HAP-1 (cell line): ENCODE data around the gene GSG1.
A peak's percentile ranks its signal among the peaks of the same experiment; 100 is the strongest.

ENCODE experiments used
- DNase-seq, 2 experiments: peaks; one replicate each; pipeline ENCODE4 v3.0.0-alpha.2; 2016 to 2020; ENCODE audit warnings: low spot score in 2 of 2
- H3K27me3 ChIP-seq: fragments of 250-450 bp; sonication (Bioruptor Pico); 2 replicates; pipeline ENCODE4 v1.5.1; 2020; ENCODE audit warnings: low read depth, mild to moderate bottlenecking, moderate library complexity
- H3K36me3 ChIP-seq: fragments of 250-450 bp; sonication (Bioruptor Pico); replicated peaks from 2 replicates; pipeline ENCODE4 v1.5.1; 2020; ENCODE audit warnings: mild to moderate bottlenecking
- H3K4me1 ChIP-seq: fragments of 250-450 bp; sonication (Bioruptor Pico); 2 replicates; pipeline ENCODE4 v1.5.1; 2020; ENCODE audit warnings: mild to moderate bottlenecking
- H3K4me3 ChIP-seq: fragments of 250-450 bp; sonication (Bioruptor Pico); 2 replicates; pipeline ENCODE4 v1.5.1; 2020; ENCODE audit warnings: mild to moderate bottlenecking, moderate library complexity
- H3K9me3 ChIP-seq: fragments of 250-450 bp; sonication (Bioruptor Pico); 2 replicates; pipeline ENCODE4 v1.5.1; 2020; ENCODE audit warnings: mild to moderate bottlenecking, moderate library complexity
- in situ Hi-C: fragments of 300-500 bp; cut with MboI; formaldehyde crosslinking; loops from 3 replicates; pipeline ENCODE4 v1.14.3; 2020; ENCODE audit warnings: low sequenced_read_pairs, inconsistent platforms, mixed read lengths

Gene GSG1

DNA sequence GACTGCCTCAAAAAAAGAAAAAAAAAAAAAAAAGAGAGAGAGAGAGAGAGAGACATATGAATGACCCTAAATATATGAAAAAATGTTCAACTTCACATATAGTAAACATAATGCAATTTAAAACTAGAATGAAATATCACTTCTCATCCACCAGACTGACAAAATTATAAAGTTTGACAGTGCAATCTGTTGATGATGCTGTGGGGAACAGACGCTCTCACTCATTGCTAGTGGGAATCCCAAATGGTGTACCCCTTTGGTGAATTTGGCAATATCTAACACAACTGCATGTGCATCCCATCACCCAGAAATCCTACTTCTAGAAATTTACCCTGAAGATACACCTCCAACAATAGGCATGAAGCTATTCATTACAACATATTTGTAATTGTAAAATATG, 2.3 kb upstream of the GSG1 start:
- Histone ChIP-seq H3K27me3 (no peaks in the 10 kb centered on the region), H3K36me3 (no peaks in the 10 kb centered on the region), H3K9me3 (no peaks in the 10 kb centered on the region), H3K4me1 (peaks cover 7% of the 10 kb centered on the region), H3K4me3 (no peak overlapping the region)
- no peak for DNase-seq
- in situ Hi-C loops: no loop called here

DNA sequence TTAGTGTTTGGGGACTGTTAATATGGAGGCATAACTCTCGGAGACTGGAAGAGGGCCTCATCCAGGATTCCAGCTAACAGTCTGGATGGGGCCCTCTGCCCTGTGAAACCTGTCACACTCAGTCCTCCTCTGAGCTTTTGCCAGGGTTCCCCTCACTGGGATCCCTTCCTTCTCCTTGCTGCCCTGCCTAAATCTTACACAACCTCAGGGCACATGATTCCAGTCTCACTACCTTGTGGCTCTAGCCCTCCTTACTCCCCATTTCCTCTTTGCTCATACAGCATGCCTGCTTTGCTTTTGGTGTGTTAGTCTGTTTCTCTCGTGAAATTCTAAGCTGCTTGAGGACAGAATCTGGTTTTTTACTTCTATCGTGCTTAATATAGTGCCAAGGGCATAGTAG, 942 bp upstream of the GSG1 start:
- no peaks in the 10 kb centered on the region for H3K36me3 ChIP-seq
- H3K27me3 ChIP-seq: no peaks in the 10 kb centered on the region
- no peak for DNase-seq
- H3K4me1 ChIP-seq: peaks cover 12% of the 10 kb centered on the region
- H3K9me3 ChIP-seq: no peaks in the 10 kb centered on the region
- in situ Hi-C loops: loop anchor here (5.0 kb wide), 1 partner anchor 108 kb away; no protein-coding TSS in a partner anchor
- H3K4me3 ChIP-seq: no peak overlapping the region

DNA sequence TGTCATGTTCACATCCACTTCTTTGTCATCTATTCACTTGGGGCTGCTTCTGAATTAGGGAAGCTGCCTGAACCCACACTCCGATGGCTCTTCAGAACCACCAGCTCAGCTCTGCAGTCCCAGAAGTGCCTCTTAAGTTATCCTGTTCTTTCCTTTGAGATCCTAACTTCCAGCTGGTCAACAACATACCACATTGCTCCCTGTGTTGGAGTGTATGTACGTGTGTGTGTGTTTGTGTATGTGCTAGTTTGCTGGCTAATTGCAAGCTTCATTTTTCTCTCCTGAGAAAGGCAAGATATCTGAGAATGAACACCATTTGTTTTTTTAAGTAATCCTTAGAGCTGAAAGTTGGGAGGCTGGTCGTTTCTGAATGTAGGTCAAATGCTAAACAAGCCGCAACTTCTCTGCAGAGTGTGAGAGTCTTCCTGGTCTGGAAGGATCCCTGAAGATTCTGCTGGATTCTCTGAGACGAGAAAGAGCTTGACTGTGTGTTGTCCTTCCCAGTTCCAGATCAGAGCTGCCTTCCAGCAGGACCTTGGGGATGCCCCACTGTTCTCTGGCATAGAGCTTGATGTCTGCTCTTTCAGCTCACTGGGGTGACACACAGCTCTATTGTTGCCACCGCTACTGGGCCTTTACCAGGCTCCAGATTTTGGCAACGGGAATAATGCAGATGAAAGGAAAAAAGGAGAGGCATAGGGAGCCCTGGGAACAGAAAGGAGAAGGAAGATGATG, 839 bp downstream of the GSG1 start:
- H3K4me3 ChIP-seq: no peak overlapping the region
- no peak for DNase-seq
- H3K9me3 ChIP-seq: no peaks in the 10 kb centered on the region
- no peaks in the 10 kb centered on the region for H3K36me3 ChIP-seq
- no peaks in the 10 kb centered on the region for H3K27me3 ChIP-seq
- in situ Hi-C loops: loop anchor here (5.0 kb wide), 1 partner anchor 110 kb away; no protein-coding TSS in a partner anchor
- H3K4me1 ChIP-seq: peaks cover 25% of the 10 kb centered on the region

DNA sequence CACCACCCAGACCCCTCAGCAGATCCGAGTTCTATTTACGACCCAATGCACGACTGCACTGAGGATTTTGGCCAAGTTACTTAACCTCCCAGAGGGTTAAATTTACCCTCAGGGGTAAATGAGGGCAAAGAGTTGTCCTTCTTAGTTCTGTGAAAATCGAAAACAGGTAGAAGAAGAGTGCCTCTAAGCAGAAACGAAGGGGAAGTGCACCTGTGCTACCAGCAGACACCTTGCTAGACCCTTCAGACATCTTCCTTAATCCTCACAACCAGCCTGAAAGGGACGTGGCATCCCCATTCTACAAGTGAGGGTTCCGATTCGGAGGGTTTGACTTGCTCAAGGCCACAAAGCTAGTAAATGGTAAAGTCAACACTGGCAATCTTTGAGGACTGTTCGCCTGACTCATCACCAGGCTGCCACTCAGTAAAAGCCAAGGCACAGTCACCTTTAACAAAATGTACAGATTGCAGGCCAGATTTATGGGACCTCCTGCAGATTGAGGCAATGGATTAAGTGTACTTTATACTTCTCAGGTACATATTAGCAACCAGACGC, 1.6 kb downstream of the GSG1 start:
- in situ Hi-C loops: loop anchor here (5.0 kb wide), 1 partner anchor 110 kb away; no protein-coding TSS in a partner anchor
- peak overlapping the region; percentile 55 for H3K4me3 ChIP-seq
- H3K27me3 ChIP-seq: no peaks in the 10 kb centered on the region
- peaks cover 25% of the 10 kb centered on the region for H3K4me1 ChIP-seq
- H3K9me3 ChIP-seq: no peaks in the 10 kb centered on the region
- DNase-seq: no peak
- no peaks in the 10 kb centered on the region for H3K36me3 ChIP-seq

DNA sequence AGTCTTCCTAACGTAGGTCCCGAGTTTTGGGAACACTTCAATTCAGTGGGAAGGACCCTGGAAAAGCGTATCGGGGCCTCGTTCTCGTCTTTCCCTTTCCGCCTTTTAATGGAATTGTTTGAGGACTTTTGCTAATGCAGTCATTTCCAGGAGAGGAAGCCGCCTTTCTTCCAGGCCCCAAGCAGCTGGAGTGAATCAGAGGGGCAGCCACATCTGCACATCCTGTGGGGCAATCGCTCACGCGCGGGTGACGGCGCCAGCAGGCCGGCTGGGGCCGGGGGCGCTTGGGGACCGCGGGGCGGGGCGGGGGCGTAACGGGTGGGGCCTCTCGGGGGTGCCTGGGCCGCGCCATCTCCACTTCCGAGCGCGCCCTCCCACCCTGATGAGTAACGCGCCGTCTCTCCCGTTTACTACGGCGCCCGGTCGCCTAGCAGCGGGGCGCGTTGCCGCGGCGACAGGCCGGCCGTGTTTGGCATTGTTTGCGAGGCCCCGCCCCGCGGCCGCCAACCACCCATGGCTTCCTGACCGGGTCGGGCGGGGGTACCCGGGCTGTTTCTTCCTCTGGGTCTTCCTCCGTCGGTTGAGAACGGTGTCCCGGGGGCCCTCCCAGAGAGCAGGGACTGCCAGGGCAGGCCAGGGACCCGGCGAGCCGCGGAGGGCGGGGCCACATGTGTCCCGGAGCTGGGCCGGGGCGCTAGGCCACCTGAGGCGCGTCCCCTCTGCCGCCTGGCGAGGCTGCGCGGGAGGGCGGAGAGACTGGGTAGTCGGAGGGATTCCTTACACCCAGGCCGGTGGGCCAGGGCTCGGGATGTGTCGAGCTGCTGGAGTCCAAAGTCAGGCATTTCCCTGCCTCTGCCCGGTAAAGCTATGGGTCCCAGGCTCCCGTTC, 2.3 kb downstream of the GSG1 start:
- no peaks in the 10 kb centered on the region for H3K36me3 ChIP-seq
- H3K4me1 ChIP-seq: peaks cover 24% of the 10 kb centered on the region
- H3K27me3 ChIP-seq: no peaks in the 10 kb centered on the region
- peak; percentile 73 to 91 for DNase-seq
- in situ Hi-C loops: loop anchor here (5.0 kb wide), 1 partner anchor 111 kb away; no protein-coding TSS in a partner anchor
- H3K9me3 ChIP-seq: no peaks in the 10 kb centered on the region
- peak overlapping the region; percentile 55 for H3K4me3 ChIP-seq

DNA sequence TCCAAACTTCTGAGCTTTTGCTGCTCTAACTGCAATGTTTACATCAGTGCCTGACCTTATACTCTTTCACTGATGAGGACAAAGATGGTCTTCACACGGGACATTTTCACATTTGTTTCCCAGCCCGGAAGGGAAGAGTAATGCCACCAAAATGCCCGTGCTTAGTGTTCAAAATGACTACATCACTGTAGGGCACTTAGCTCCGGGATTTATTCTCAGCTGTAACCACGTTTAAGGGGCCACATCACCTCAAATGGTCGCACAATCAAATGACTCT, 2.9 kb downstream of the GSG1 start:
- in situ Hi-C loops: loop anchor here (5.0 kb wide), 1 partner anchor 112 kb away; no protein-coding TSS in a partner anchor
- no peak for DNase-seq
- peaks cover 24% of the 10 kb centered on the region for H3K4me1 ChIP-seq

DNA sequence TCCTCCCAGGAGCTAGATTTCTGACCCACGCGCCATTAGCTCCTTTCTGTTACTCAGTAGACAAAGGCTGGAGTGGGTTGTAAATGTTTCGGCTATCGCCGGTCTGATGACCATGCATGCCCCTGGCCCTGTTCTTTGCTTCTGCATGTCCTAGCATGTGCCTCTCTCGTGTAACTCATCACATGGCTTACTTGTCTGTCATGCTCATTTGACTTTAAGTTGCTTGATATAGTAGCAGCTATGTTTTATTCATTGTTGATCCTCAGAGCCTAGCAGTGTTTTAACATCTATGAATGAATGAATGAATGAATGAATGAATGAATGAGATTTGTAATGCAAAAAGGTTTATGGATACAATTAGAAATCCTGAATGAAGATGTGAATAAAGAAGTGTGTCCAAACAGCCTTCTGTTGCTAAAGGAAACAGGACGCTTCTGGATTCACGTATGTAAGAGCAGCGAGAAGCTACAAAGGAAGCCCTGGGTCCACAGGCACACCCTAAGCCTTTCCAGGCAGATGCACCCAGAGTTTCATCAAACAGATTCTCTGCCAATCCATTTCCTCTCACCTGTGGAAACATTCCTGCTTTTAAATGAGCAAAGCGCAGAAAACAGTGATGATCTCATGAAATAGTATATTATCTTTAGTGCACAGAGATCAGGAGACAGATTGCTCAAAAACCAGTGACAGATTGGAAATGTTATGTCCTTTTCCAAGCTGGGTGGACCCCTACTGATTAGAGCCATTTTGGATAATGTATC, 3.4 kb downstream of the GSG1 start:
- no peak for DNase-seq
- H3K4me3 ChIP-seq: no peak overlapping the region
- H3K36me3 ChIP-seq: no peaks in the 10 kb centered on the region
- H3K9me3 ChIP-seq: no peaks in the 10 kb centered on the region
- H3K27me3 ChIP-seq: no peaks in the 10 kb centered on the region
- peaks cover 24% of the 10 kb centered on the region for H3K4me1 ChIP-seq
- in situ Hi-C loops: loop anchor here (5.0 kb wide), 1 partner anchor 112 kb away; no protein-coding TSS in a partner anchor

More for the DNA sequence above, 2.9 kb downstream of the GSG1 start:
- no peaks in the 10 kb centered on the region for H3K27me3 ChIP-seq
- H3K9me3 ChIP-seq: no peaks in the 10 kb centered on the region
- H3K4me3 ChIP-seq: peak overlapping the region; percentile 55
- no peaks in the 10 kb centered on the region for H3K36me3 ChIP-seq

DNA sequence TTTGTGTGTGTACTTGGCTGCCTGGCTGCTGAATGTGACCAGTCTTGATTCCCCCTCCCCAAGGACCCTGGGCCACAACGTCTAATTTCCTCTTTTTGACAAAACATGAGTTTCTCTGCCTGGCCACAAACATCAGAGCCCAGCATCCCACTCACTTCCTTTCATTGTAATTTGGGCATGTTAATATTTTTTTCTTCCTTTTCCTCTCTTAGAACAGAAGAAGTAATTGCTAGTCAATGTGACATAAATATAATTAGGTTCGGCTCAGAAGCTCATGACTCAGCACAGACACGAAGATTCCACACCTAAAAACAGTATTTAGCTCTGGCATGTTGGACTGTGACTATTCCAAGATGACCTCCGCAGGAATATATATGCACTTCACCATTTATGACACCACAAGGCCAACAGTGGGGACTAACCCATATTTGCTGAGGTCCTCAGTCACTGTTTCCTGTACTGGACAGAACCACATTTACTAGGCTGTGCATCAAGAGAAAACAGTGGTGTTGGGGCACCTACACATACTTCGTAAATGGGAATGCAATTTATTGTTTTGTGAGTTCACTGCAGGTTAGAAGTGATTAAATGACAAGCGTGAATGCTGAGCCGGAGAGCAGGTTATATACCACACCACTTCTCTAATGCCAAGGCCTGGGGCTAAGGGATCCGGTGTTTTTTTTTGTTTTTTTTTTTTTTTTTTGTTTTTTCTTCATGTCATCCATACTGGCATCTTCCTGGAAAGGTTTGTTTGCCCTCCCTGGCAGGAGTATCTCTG, 4.2 kb downstream of the GSG1 start:
- peaks cover 24% of the 10 kb centered on the region for H3K4me1 ChIP-seq
- in situ Hi-C loops: no loop called here
- no peak for DNase-seq
- no peaks in the 10 kb centered on the region for H3K9me3 ChIP-seq
- no peaks in the 10 kb centered on the region for H3K27me3 ChIP-seq
- no peak overlapping the region for H3K4me3 ChIP-seq
- H3K36me3 ChIP-seq: no peaks in the 10 kb centered on the region

DNA sequence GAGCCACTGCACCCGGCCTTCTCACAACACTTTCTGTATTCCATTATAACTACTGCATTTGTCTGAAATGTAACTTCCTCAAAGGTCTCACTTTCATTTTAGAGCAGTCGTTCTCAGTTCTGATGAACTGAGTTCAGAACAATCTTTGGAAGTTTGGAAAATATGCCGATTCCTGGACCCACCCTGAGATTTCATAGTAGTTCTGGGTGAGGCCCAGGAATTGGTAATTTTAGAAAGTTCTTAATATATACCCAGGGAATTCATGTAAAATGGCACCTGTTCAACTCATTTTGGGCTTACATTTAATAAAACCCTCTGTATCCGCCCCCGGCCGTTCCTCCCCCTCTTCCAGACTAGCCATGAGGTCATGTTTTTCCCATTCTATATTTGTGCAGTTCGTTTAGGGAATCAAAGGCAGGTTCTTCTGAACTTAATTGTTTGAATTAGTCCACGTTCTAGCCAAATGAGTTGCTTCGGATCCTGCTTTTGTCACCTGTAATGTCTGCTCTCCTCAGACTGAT, 5.9 kb downstream of the GSG1 start:
- H3K9me3 ChIP-seq: no peaks in the 10 kb centered on the region
- no peaks in the 10 kb centered on the region for H3K27me3 ChIP-seq
- DNase-seq: no peak
- in situ Hi-C loops: no loop called here
- no peaks in the 10 kb centered on the region for H3K36me3 ChIP-seq
- H3K4me1 ChIP-seq: peaks cover 24% of the 10 kb centered on the region
- H3K4me3 ChIP-seq: no peak overlapping the region

DNA sequence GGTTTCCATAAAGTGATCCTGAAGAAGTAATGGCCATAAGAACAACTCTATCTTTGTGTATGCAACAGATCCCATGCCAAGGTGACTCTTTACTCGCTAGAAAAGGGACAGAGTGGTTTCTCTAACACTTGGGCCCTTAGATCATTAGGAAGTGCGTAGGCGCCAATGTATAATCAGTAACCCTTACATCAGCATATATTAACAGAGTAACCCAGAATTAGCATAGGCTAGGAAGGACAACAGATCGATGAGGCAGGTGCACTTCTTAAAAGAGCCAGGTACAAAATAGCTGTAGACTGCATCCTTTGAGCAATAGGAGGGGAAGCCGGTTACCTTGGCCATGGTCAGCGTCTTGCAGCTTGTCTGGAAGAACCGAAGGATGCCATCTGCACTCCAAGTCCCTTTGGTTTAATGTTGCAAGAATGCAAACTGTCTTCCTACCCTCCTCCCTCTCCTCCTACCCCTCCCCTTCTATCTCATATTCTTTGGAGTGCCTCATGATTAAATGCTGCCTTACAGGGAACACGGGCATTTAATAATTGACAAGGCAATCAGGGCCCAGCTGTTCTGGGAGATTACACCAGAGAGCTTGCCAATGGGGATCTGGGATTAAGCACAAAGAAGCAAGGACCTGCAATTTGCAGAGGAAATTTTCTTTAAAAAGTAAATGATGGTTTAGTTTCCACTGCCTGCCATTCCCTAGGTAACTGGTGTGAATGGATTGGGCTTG, 8.0 kb downstream of the GSG1 start:
- in situ Hi-C loops: no loop called here
- no peak overlapping the region for H3K4me3 ChIP-seq
- DNase-seq: no peak
- peaks cover 15% of the 10 kb centered on the region for H3K4me1 ChIP-seq
- H3K27me3 ChIP-seq: no peaks in the 10 kb centered on the region
- no peaks in the 10 kb centered on the region for H3K36me3 ChIP-seq
- no peaks in the 10 kb centered on the region for H3K9me3 ChIP-seq

DNA sequence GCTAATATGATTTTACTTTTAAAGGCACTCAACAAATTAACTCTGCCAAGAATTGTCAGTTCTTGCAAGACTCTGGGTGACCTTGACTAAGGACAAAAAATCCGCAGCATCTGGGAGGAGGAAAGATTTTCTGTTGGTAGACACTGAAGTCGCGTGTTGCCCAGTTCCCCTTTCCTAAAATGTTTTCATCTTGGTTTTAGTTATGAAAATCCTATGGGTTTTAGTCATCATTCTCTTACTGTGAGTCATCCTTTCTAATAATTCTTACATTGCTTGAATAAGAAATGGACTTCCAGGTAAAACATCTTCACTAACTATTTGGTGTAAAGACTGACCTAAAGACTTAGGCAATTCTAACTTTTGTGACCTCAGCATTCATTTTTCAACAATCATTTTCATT, 9.1 kb downstream of the GSG1 start:
- Histone ChIP-seq H3K4me1 (peaks cover 13% of the 10 kb centered on the region), H3K27me3 (no peaks in the 10 kb centered on the region)
- in situ Hi-C loops: no loop called here

DNA sequence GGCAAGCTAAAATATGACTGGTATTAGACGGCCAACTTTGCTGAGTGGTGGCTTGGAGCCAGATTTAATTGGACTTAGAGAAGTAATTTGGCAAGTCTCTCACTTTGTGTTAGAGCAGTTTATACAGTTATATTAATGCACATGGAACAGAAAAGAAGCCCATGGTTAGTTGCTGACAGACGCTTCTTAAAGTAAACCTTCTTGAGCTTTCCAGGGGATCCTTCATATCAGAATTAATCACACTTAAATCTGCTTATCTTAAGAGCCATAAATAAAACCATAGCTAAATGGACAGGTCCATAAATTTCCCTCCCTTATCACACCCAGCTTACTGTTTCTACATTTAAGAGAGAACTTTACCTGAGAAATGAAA, 9.6 kb downstream of the GSG1 start:
- H3K36me3 ChIP-seq: no peaks in the 10 kb centered on the region
- no peak overlapping the region for H3K4me3 ChIP-seq
- H3K9me3 ChIP-seq: no peaks in the 10 kb centered on the region
- H3K4me1 ChIP-seq: peaks cover 12% of the 10 kb centered on the region
- no peak for DNase-seq
- no peaks in the 10 kb centered on the region for H3K27me3 ChIP-seq
- in situ Hi-C loops: no loop called here

More for the DNA sequence above, 9.1 kb downstream of the GSG1 start:
- H3K4me3 ChIP-seq: no peak overlapping the region
- no peaks in the 10 kb centered on the region for H3K9me3 ChIP-seq
- H3K36me3 ChIP-seq: no peaks in the 10 kb centered on the region
- no peak for DNase-seq
